Astrocyte of the spinal cord (primary cell): ENCODE data around the gene TRIM24.
"Not testable (repeated sequence)": the region's sequence is repeated elsewhere in the genome, so short reads cannot be mapped to it uniquely, and the experiment has no call there.

Experiments used
- DNase-seq: peaks from one replicate; pipeline ENCODE4 v3.0.0; 2011; ENCODE audit warnings: low read depth, low spot score
- H3K4me3 ChIP-seq: 2 replicates; pipeline ENCODE4 v1.5.1; 2011; ENCODE audit warnings: low read depth, mild to moderate bottlenecking, low read length, moderate library complexity
- in situ Hi-C: cut with HindIII; loops from 2 replicates; pipeline ENCODE4 v1.10.0; 2017; ENCODE audit warnings: low sequenced_read_pairs
- TF ChIP-seq, protein P1 (sequence below): IDR thresholded peaks from 2 replicates; pipeline ENCODE4 v1.5.1; 2012; ENCODE audit warnings: low read depth, mild to moderate bottlenecking, low read length, inconsistent platforms

Gene TRIM24

DNA sequence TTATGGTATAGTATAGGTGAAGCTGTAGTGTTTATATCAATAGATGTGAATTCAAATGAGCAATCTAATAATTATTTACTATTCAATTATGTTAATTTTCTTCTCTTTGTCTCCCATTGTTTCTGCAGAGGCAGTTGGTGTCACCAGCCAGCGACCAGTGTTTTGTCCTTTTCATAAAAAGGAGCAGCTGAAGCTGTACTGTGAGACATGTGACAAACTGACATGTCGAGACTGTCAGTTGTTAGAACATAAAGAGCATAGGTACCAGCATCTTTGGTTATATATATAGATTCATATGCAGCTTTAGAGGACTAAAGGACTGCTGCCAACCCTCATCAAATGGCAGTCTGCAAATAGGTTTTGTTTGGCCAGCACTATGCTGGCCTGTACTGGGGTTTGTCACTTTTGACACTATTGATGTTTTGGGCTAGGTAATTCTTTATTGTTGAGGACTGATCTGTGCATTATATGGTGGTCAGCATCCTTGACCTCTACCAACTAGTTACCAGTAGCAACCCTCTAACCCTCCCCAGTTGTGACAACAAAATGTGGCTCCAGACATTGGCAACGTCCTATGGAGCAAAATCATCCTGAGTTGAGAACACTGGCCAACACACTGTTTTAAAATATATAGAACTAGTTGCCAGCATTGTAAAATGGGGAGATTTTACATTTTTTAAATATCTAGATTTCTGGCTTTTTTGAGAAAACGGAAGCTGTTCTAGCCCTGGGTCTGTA is 59.2 kb downstream of the TRIM24 start:
- DNase-seq: no peak
- no peak overlapping the region for H3K4me3 ChIP-seq
- TF ChIP-seq, protein P1, sequence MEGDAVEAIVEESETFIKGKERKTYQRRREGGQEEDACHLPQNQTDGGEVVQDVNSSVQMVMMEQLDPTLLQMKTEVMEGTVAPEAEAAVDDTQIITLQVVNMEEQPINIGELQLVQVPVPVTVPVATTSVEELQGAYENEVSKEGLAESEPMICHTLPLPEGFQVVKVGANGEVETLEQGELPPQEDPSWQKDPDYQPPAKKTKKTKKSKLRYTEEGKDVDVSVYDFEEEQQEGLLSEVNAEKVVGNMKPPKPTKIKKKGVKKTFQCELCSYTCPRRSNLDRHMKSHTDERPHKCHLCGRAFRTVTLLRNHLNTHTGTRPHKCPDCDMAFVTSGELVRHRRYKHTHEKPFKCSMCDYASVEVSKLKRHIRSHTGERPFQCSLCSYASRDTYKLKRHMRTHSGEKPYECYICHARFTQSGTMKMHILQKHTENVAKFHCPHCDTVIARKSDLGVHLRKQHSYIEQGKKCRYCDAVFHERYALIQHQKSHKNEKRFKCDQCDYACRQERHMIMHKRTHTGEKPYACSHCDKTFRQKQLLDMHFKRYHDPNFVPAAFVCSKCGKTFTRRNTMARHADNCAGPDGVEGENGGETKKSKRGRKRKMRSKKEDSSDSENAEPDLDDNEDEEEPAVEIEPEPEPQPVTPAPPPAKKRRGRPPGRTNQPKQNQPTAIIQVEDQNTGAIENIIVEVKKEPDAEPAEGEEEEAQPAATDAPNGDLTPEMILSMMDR: no peak
- in situ Hi-C loops: no loop called here

DNA sequence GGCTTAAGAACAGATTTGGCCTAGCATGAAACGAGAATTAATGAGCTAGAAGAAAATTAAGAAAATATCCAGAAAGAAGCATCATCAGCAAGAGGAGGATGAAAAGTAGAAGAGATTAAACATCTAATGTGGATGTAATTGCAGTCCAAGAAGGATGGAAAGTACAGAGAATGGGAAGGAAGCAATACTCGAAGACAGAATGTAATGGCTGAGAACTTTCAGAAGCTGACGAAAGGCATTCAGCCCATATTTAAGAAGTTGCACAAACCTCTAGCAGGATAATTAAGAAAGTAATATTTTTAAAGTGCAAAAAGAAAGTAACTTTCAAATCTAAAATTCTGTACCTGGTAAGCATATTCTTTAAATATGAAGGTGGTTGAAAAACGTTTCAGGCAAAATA is 60.7 kb downstream of the TRIM24 start:
- DNase-seq: no peak
- in situ Hi-C loops: no loop called here
- TF ChIP-seq, protein P1: no peak

DNA sequence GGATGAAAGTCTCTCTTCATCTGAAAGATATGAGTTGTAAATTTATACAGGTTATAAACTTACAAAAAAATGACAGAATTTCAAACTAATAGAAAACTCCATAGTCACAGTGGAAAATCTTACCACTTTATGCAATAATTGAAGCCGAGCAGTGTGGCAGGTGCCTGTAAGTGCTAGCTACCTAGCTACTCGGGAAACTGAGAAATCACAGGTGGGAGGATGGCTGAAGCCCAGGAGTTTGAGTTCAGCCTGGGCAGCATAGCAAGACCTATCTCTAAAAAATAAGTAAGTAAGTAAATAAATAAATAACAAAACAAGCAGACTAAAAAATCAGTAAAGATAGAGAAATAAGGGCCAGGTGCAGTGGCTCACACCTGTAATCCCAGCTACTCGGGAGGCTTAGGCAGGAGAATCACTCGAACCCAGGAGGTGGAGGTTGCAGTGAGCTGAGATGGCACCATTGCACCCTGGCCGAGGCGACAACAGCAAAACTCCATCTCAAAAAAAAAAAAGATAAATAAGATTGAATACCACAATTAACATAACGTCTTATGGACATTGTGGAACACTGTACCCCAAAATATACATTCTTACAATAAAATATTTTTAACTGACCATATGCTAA is 61.9 kb downstream of the TRIM24 start:
- no peak overlapping the region for H3K4me3 ChIP-seq
- no peak for DNase-seq
- in situ Hi-C loops: no loop called here
- TF ChIP-seq, protein P1: no peak

More for the DNA sequence above, 60.7 kb downstream of the TRIM24 start:
- no peak overlapping the region for H3K4me3 ChIP-seq

- TF ChIP-seq, protein P1: no peak
- no peak for DNase-seq
- no peak overlapping the region for H3K4me3 ChIP-seq
- in situ Hi-C loops: no loop called here
Measured at GRCh38 chr7:138524259-138524658, 64.2 kb downstream of the TRIM24 start.

GRCh38 chr7:138525757-138526156 is 65.7 kb downstream of the TRIM24 start:
- H3K4me3 ChIP-seq: no peak overlapping the region
- TF ChIP-seq, protein P1: no peak
- in situ Hi-C loops: no loop called here

DNA sequence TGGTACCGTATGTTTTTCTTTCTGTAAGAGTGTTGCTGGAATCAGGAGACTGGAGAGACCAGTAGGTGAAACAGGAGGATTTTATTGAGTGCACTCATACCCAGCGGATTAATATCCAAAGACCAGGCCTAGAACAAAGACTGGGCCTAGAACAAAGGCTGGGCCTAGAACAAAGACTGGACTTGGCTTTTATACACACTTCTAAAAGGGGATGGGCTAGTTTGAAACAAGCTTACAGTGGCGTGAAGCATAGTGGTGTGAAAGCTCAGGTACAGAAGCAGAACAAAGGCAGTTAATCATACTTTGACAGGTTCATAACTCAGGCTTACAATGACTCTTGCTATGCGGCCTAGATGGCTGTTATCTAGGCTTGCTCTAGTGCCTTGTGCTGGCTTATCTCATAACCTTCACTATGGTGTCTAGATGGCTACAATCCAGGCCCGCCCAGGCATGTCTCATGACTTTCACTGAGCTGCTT is 67.7 kb downstream of the TRIM24 start:
- in situ Hi-C loops: no loop called here
- H3K4me3 ChIP-seq: no peak overlapping the region
- TF ChIP-seq, protein P1: no peak
- DNase-seq: peak; percentile 17

More at GRCh38 chr7:138525757-138526156, 65.7 kb downstream of the TRIM24 start:
- DNase-seq: no peak

DNA sequence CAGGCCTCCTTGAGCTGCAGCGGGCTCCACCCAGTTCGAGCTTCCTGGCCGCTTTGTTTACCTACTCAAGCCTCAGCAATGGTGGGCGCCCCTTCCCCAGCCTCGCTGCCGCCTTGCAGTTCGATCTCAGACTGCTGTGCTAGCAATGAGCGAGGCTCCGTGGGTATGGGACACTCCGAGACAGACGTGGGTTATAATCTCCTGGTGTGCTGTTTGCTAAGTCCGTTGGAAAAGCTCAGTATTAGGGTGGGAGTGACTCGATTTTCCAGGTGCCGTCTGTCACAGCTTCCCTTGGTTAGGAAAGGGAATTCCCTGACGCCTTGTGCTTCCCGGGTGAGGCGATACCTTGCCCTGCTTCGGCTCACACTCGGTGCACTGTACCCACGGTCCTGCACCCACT is 76.8 kb downstream of the TRIM24 start:
- in situ Hi-C loops, H3K4me3 ChIP-seq, DNase-seq: not testable (repeated sequence)
